Chondrocyte (in vitro differentiated cells): ENCODE data around the gene DDX56. TPM values are rescaled to one million over a fixed set of nuclear protein-coding genes. Genes with fewer than 3 reads are reported as not detected.

ENCODE experiments used
- DNase-seq: peaks from one replicate; pipeline ENCODE4 v3.0.0; 2021; ENCODE audit warnings: mixed read lengths, low spot score
- H3K27ac Mint-ChIP-seq: one replicate; pipeline ENCODE4 v1.8.0; 2021; ENCODE audit warnings: mild to moderate bottlenecking, moderate library complexity, mixed read lengths; ENCODE audit not compliant: unreplicated experiment
- H3K27me3 Mint-ChIP-seq: 2 replicates; pipeline ENCODE4 v1.8.0; 2021; ENCODE audit warnings: low read depth, mixed read lengths
- H3K36me3 Mint-ChIP-seq: 2 replicates; pipeline ENCODE4 v1.8.0; 2021; ENCODE audit warnings: low read depth, mixed read lengths
- H3K4me1 Mint-ChIP-seq: 2 replicates; pipeline ENCODE4 v1.8.0; 2021; ENCODE audit warnings: low read depth, mild to moderate bottlenecking, mixed read lengths
- H3K4me3 Mint-ChIP-seq: one replicate; pipeline ENCODE4 v1.8.0; 2021; ENCODE audit warnings: mild to moderate bottlenecking, moderate library complexity, mixed read lengths; ENCODE audit not compliant: unreplicated experiment
- H3K9me3 Mint-ChIP-seq: 2 replicates; pipeline ENCODE4 v1.8.0; 2021; ENCODE audit warnings: low read depth, mixed read lengths
- CTCF ChIP-seq: fragments of 200-600 bp; sonication (generic); IDR thresholded peaks from 2 replicates; pipeline ENCODE4 v1.5.0; 2021; ENCODE audit warnings: antibody characterized with exemption, mild to moderate bottlenecking, moderate library complexity
- total RNA-seq: library from RNA; stranded (reverse); gene quantifications from 3 replicates; pipeline ENCODE4 v1.2.1, GENCODE V29; 2021

The DDX56 gene
- total RNA-seq, 1 donor from 2014 or later: 48.7 TPM

DNA sequence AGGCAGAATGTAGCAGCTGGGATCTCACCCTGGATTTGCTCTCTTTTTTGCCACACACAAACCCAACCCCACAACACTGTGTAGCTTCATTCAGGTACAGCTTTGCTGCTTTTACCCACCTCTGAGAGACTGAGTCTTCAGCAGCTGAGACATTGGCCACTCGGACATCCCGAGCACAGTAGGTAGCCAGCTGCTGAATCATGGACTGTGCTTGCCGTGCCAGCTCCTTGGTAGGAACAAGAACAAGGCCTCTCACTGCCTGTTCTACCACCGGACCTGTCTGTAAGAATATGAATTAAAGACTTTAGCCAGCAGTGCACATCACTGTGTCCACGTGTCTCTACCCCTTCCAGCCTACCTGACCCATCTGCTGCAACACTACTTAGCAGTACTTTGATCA is 937 bp downstream of the DDX56 start:
- no peaks in the 10 kb centered on the region for H3K27me3 Mint-ChIP-seq
- no peaks in the 10 kb centered on the region for H3K9me3 Mint-ChIP-seq
- no peak for DNase-seq
- H3K4me3 Mint-ChIP-seq: peak overlapping the region; percentile 99
- TF ChIP-seq CTCF: no peak
- H3K27ac Mint-ChIP-seq: peak overlapping the region; percentile 95
- peaks cover 25% of the 10 kb centered on the region for H3K36me3 Mint-ChIP-seq
- H3K4me1 Mint-ChIP-seq: peaks cover 32% of the 10 kb centered on the region

GRCh38 chr7:44569959-44570358 is 3.7 kb downstream of the DDX56 start:
- Mint-ChIP-seq H3K27me3 (no peaks in the 10 kb centered on the region), H3K4me1 (peaks cover 24% of the 10 kb centered on the region), H3K36me3 (peaks cover 41% of the 10 kb centered on the region), H3K27ac (no peak overlapping the region), H3K4me3 (no peak overlapping the region), H3K9me3 (no peaks in the 10 kb centered on the region)
- no peak for TF ChIP-seq CTCF
- no peak for DNase-seq

DNA sequence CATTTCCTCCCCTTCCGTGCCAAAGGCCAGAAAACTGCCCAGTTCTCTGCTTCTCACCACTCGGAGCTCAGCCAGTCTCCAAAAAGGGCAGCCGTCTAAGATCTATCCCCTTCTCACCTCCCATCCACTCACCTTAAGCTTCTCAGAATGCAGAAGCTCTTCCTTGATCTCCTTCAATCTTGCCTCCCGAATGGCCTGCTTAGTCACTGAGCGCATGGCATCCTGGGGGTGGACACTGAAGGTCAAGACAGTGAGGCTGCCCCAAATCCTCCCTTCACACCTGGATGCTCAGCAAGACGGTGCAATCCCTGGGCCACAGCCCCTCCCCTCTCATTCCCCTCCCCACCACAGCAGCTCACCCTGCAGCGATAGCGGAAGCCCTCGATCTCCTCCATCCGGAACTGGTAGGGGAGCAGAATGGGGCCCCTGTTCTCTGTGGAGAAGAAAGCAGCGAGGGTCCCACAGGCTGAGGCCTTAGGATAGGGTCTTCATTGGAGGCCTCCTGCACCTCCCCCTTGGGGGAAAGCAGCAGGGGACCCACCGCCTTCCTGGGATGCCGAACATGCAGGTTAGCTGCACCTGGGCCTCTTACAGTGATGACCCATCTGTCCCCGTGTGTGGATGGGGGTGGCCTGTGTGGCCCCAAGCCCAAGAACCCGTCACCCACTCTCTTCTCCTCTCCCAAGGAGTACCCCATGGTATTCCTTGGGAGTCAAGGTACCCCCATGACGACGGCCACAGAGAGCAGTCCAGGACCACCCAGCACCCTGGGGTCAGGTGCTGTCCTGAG is 4.7 kb downstream of the DDX56 start:
- Mint-ChIP-seq H3K27ac (no peak overlapping the region), H3K27me3 (no peaks in the 10 kb centered on the region), H3K4me1 (peaks cover 14% of the 10 kb centered on the region), H3K9me3 (no peaks in the 10 kb centered on the region), H3K36me3 (peaks cover 49% of the 10 kb centered on the region), H3K4me3 (no peak overlapping the region)
- TF ChIP-seq CTCF: no peak
- peak; percentile 67 for DNase-seq

DNA sequence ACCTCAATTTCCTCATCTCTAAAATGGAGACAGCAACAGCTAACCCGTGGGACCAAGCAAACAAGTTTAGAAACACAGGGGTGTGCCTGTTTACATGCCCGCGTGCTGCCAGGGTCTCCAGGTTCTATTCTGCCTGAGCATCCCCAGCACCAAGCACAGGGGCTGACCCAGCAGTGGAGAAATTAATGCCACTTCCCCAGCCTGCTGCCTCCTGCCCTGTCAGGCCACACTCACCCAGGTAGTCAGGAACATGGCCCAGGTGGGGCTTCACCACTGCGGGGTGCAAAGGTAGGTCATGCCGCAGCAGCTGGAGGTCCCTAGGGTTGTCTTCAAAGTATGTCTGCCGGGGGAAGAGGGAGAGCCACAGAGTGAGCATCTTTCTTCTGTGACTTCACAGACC is 5.8 kb downstream of the DDX56 start:
- Mint-ChIP-seq H3K9me3 (no peaks in the 10 kb centered on the region), H3K27me3 (no peaks in the 10 kb centered on the region), H3K4me1 (peaks cover 7% of the 10 kb centered on the region), H3K27ac (no peak overlapping the region), H3K4me3 (no peak overlapping the region), H3K36me3 (peaks cover 49% of the 10 kb centered on the region)
- DNase-seq: peak; percentile 56
- TF ChIP-seq CTCF: no peak

DNA sequence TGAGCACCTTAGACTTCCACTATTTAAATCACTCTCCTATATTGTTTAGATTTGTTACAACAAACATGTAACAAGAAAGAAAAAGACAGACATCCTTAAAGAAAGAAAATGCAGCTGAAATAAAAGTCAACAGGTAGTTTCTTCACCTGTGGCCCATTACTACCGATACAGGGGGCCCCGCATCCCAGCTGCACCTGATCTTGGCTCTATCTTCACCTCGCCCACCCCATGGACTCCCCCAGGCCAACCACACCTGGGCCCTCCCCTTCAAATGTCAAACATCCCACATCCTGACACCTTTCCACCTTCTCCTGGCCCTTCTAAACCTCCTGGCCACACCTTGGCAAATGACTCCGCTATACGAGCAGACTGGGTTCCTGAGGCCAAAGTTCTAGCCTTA is 7.0 kb downstream of the DDX56 start:
- DNase-seq: peak; percentile 46
- peak overlapping the region; percentile 22 for H3K27ac Mint-ChIP-seq
- H3K9me3 Mint-ChIP-seq: no peaks in the 10 kb centered on the region
- TF ChIP-seq CTCF: no peak
- no peaks in the 10 kb centered on the region for H3K27me3 Mint-ChIP-seq
- H3K4me3 Mint-ChIP-seq: no peak overlapping the region
- no peaks in the 10 kb centered on the region for H3K4me1 Mint-ChIP-seq
- H3K36me3 Mint-ChIP-seq: peaks cover 44% of the 10 kb centered on the region
